Anterior cingulate cortex (tissue), 58 donors: ENCODE measurements around the gene FAXDC2.
"Not testable (repeated sequence)": the region's sequence is repeated elsewhere in the genome, so short reads cannot be mapped to it uniquely, and the experiment has no call there.

Source experiments
- DNase-seq, 58 donors: peaks; one replicate each; lab custom pipeline; 2025; lab: John Stamatoyannopoulos, UW

The FAXDC2 gene

GRCh38 chr5:154862766-154863165, 12.4 kb upstream of the FAXDC2 start:
- DNase-seq = no peak

- no peak for DNase-seq
Observed at GRCh38 chr5:154861946-154862345, 11.5 kb upstream of the FAXDC2 start.

DNA sequence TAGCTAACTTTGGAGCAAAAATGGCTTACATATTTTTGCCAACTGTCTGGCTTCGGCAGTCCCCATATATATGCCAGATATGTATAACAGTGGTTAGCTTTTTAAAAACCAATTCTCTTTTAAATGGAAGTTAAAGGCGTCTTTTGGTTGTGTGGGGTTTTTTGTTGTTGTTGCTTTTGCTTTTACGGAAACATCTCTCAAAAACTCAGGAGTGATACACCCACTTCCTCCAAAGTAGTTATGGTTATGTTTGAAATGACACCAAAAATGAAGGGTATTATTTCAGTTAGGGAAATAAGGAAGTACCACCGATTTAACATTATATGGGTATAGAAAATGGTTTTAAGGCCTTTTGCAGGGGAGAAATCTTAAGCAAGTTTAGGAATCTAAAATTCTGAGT, 10.4 kb upstream of the FAXDC2 start:
- DNase-seq = no peak

DNA sequence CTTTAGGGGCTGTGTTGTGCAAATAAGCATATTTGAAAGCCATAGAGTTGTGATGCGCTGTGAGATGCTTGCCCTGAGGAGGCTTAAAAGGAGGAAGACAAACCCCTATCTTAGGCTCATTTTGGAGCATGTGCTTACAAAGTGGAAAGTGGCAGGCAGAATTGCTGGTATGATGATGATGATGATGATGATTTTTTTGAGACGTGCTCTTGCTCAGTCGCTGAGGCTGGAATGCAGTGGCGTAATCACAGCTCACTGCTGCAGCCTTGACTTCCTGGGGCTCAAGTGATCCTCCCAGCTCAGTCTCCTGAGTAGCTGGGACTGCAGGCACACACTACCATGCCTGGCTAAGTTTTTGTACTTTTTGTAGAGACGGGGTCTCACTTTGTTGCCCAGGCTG, 9.7 kb upstream of the FAXDC2 start:
- no peak for DNase-seq

DNA sequence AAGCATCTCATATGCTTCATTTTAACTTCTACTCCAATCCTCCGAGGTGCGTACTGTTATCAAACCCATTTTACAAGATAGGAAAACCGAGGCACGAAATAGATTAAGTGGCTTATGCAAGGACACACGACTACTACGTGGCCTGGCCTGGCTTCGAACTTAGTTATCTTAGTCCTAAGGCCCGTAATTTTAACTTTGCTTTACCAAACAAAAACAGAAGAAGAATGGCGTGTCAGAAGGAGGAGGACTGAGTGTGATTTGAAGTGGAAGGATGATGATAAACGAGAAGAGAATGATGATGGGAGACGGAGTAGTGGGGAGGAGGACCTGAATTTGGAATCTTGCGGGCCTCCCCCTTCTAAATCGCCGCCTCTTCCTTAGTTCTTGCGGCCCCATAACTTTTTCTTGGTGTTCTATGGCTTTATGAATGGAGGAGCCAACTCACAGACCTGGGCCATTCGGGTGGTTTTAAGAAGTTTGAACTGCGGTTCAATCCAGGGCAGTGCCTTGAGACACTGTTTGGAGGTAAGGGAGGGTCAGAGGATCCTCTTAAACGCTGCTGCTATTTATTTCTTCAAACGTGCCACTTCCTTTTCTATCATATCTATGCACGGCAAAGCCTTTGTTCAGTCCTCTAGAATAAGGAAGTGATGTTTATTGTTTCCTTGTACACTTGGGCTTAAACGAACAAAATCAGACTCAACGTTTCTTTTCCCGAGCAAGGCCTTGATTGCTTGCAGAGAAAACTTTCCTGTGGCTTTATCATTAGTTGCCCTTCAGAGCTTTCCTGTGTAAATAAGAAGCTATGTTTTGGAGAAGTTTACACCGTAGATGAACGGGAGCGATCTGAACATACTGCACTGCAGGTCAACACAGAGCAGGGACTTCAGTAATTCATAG, 8.8 kb upstream of the FAXDC2 start:
- no peak for DNase-seq

GRCh38 chr5:154858297-154858971, 8.0 kb upstream of the FAXDC2 start, which contains the start of gene CNOT8:
Gene CNOT8 (plus strand): TSS chr5:154858627. CDS start chr5:154863279, 4,652 bp downstream.
- peak; percentile 91 to 100 (median 98) for DNase-seq

- DNase-seq = peak; percentile 84 to 100 (median 94)
Observed at GRCh38 chr5:154857530-154858296, 7.3 kb upstream of the FAXDC2 start.

DNA sequence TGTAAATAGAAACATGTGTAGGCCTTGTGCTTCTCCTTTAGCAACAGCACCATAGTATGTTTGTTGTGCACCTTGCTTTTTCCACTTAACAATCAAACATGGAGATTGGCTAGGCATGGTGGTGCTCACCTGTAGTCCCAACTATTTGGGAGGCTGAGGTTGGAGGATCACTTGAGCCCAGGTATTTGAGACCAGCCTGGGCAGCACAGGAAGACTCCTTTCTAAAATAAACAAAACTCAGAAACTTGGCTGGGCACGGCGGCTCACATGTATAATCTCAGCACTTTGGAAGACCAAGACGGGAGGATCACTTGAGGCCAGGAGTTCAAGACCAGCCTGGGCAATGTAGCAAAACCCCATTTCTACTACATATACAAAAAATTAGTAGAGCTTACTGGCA, 948 bp upstream of the FAXDC2 start:
- DNase-seq = no peak

DNA sequence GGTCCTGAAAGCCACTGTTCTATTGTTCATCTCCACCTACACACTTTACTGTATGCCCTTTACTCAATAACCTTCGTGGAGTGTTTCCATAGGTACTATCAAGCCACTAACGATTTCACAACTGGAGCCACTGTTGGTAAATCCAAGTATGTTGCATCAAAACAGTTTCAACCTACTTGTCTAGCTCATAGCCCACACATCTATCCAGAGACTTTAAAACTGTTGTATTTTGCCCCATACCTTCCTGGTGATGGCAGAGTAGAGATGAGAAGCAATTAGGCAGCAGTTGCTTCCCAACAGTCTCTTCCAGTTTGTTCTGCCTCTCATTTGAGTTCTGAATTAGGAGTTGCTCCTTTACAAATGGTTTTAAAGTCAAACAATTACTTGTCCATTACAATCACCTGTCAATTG, 607 bp downstream of the FAXDC2 start:
- DNase-seq = peak in 1 of 58 donors; percentile 56

DNA sequence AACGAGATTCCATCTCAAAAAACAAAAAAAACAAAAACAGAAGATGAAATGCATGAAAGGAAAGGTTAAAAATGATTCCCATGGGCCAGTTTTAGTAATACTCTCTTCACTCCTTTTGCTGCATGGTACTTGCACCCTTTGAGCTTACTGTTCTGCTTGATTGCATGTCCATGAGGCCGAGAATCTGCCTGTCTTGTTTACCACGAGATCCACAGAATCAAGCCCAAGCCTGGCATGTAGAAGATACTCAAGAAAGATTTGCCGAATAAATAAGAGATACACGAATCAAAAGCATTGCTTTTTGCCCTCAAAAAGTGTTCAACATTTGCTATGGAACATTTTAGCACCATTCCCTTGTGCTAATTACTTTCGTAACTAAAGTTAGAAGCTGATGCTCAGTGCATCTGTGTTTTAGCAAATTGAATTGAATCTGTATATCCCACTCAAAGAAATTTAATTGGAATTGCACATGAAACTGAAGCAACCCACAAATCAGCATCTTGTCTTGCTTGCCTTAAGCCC, 1.1 kb downstream of the FAXDC2 start:
- DNase-seq = peak in 6 of 58 donors; percentile 8 to 56 (median 20)

- no peak for DNase-seq
Observed at GRCh38 chr5:154844809-154845208, 5.6 kb downstream of the FAXDC2 start.

DNA sequence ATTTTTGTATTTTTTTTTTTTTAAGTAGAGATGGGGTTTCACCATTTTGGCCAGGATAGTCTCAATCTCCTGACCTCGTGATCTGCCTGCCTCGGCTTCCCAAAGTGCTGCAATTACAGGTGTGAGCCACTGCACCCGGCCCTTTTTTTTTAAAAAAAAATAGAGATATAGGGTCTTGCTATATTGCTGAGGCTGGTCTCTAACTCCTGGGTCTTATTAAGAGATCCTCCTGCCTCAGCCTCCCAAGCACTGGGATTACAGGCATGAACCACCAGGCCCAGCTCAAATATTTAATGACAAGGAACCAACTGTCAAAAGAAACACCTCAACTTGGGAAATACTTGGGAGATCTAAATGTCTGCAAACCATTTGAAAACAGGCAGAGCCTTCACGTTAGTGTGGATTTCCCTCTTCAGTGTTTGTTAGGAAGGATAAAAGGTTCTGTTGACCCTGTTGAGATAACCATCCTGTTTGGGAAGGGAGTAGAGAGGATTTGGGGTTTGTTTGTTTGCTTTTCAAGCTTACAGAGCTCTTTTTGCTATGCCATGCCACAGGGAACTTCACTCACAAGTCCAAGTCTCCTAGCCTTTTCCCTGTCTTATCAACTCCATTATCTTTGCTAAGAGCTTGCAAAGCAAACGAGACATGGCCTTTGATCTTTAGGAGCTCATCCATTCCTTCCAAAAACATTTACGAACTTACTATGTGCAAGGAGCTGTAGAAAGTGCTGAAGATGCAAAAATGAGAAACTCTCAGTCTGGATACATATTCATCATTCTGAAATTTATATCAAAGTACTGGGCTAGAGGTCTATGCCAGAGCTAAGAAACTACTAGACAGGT, 7.5 kb downstream of the FAXDC2 start:
- no peak for DNase-seq

- DNase-seq = no peak
Observed at GRCh38 chr5:154841273-154841661, 9.1 kb downstream of the FAXDC2 start.

- DNase-seq = no peak
Observed at GRCh38 chr5:154840435-154841272, 9.7 kb downstream of the FAXDC2 start.

- DNase-seq = no peak
Observed at GRCh38 chr5:154837009-154837901, 13.1 kb downstream of the FAXDC2 start.

DNA sequence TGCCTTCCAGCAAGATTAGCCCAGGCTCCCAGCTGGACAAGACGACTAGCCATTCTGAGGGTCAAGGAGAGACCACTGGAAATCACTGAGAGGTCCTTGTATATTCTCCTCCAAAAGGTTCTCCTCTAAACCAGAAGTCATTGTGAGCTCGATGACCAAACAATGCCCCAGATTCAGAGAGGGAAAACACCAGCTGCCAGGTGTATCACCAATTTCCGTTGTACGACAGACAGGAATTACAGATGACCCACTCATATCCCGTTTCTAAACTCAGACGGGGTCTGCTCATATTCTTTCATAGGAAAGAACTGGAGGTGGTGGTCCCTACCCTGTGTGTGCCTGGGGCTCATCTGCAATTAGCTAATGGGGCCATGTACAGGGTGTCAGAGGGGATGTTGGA, 14.2 kb downstream of the FAXDC2 start:
- DNase-seq = no peak

DNA sequence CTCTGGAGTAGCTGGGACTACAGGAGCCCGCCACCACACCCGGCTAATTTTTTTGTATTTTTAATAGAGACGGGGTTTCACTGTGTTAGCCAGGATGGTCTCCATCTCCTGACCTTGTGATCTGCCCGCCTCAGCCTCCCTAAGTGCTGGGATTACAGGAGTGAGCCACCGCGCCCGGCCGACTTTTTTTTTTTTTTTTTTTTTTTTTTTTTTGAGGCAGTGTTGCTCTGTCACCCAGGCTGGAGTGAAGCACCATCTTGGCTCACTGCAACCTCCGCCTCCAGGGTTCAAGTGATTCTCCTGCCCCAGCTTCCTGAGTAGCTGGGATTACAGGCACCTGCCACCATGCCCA, 14.7 kb downstream of the FAXDC2 start:
- not testable (repeated sequence) for DNase-seq

GRCh38 chr5:154834053-154834452, 16.4 kb downstream of the FAXDC2 start:
- DNase-seq = no peak
